GM19452 (cell line): ENCODE measurements around the gene GABBR2.

Experiments used
- ATAC-seq: cut with Tn5 transposase; IDR thresholded peaks from one replicate; pipeline ENCODE4 v1.9.1; 2021; ENCODE audit not compliant: unreplicated experiment

GABBR2 gene

GRCh38 chr9:98409719-98410118, 299.0 kb downstream of the GABBR2 start:
- ATAC-seq, result no peak

GRCh38 chr9:98406469-98406868, 302.3 kb downstream of the GABBR2 start:
- no peak for ATAC-seq

DNA sequence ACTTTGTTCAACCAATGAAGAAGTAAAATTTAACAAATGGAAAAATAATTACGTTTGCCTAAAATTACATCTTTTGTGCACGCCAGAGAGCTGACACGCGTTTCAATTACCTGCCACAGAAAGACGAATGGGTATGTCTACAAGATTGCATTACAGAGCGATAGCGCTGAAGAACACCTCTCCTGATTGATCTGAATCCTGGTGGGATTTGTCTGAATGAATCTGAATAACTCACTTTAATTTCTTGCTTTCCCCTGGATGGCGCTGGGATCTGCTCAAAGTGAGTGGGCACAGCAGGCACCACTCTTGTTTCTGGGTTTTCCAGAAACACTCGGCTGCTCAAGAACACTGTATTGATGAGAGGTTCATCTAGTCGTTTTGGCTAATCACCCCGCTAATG, 304.5 kb downstream of the GABBR2 start:
- ATAC-seq, result no peak

DNA sequence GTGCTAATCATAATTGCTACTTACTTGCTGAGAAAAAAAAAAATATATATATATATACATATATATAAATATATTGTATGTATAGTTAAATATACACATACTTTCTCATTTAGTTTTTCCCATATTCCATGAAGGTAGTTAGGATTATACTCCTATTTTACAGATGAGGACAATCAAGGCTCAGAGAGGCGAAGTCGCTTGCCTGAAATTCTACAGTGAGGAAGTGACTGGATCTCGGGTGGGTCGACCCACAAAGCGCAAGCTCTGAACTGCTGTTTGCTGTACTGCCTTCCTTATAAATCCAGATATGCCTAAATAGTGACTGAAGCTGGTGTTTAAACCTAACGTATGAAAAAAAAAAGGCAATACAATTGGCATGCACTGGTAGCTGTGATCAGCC, 305.0 kb downstream of the GABBR2 start:
- ATAC-seq, result no peak

DNA sequence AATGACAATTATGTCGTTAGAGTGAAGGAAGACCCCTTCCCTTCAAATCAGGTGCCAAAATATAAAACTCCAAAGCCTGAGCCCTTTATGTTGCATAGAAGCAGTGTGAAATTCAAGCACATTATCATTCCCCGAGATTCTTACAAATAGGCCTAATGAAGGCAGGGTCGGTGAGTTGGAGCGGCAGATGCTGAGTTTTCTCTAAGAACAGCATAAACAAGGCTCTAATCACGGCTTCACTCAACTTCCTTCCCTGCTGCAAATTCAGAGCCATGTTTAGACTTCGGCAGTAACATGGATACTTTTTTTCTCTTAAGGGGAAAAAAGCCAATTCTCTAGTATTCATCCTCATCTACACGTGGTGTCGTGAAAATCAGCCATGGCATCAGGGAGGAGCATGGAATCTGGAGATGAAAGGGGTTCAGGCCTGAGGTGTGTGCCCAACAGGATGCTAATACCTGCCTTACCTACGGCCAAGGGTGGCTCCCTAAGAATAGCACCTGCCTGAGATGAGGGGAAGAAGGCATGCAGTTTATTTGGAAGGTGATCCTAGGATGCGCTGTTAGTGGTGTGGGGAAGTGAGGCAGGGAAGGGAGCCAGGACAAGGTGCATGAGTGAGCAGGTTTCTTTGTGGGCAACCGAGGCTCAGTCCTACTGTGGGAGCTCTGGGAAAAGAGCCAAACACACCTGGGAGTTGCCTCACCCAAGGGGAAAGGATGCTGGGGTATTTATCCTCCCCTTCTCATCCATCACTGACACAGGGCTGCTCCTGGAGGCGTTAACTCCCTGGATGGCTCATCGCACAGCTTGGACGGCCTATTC, 306.5 kb downstream of the GABBR2 start:
- ATAC-seq, result no peak

GRCh38 chr9:98401140-98402018, 307.4 kb downstream of the GABBR2 start:
- no peak for ATAC-seq

DNA sequence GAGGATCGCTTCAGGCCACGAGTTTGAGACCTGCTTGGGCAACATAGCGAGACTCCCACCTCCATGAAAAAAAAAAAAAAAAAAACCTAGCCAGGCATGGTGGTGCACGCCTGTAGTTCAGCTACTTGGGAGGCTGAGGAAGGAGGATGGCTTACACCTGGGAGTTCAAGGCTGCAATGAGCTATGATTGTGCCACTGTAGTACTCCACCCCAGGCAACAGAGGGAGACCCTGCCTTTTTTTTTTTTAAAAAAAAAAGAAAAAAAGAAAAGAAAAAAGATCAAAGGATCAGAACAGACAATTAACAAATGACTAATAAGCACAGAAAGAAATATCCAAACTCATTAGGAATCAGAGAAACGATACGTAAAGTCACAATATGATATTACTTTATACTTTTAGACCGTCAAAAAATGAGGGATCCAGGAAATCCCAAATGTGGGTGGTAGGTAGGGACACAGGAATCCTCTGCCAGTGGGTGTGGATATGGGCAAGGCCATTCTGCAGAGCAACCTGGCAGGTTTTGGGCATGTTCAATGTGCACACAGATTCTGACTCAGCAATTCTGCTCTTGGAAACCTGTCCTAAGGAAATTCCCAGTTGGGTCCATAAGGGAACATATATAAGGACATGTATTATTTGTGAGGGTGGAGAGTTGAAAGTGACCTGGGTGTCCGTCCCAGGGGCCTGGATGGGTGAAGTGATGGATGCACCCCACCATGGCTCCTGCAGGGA, 308.6 kb downstream of the GABBR2 start:
- no peak for ATAC-seq

GRCh38 chr9:98396656-98397055, 312.1 kb downstream of the GABBR2 start:
- no peak for ATAC-seq

- ATAC-seq, result no peak
Measured at GRCh38 chr9:98396236-98396635, 312.5 kb downstream of the GABBR2 start.

DNA sequence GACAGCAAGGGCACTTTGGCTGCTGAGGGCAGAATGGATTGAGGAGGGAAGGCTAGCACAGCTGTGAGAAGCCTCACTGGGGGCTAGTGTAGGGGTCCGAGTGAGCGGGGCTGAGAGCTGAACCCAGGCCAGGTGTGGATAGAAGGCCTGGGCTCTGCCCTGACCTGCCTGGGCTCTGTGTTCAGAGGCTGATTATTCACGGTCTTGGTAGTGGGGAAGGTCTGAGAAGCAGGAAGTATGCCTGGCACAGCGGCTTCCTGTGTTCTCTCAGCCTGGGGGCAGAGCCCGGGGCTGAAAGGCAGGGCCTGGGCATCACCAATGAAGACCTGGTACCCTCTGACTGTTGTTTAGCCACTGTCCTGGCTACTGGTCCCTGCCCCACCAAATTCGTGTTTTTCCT, 316.9 kb downstream of the GABBR2 start:
- ATAC-seq, result no peak

DNA sequence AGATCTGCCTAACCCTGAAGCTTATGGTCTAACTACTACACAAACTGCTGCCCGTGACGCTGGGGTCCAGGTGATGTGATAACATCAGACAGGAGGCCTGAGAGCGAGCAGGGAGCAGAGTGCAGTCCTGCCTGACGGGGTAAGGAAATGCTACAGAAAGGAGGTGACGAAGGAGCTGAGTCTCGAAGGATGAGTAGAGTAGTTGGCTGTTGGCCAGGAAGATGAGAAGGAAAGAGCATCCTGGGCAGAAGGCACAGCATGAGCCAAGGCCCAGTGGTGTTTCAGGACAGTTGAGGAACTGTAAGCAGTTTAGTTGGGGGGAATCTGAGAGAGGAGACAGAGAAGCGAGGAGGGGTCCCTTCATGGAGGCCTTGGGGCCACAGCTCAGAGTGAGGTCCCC, 317.3 kb downstream of the GABBR2 start:
- no peak for ATAC-seq

DNA sequence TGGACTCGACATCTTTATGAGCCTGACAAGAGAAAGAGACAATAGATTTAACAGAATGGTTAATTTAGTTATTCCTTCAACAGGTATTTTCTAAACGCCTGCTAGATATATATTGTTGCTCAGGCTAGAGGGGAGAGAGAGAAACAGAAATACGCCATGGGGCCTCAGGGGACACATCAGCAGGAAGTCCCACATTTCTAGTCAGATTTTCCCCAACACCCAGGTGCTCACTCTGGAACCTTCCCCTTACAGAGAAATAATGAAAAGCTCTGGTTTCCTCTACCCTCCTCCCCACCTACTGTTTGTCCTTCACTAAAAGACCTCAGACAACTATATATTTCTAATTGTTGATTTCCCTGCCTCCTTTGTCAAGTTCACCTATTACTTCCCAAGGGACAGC, 323.0 kb downstream of the GABBR2 start:
- ATAC-seq, result no peak

GRCh38 chr9:98383758-98384157, 325.0 kb downstream of the GABBR2 start:
- no peak for ATAC-seq

- no peak for ATAC-seq
Measured at GRCh38 chr9:98381311-98382103, 327.2 kb downstream of the GABBR2 start.

- no peak for ATAC-seq
Measured at GRCh38 chr9:98380065-98380681, 328.6 kb downstream of the GABBR2 start.

GRCh38 chr9:98379572-98379971, 329.2 kb downstream of the GABBR2 start:
- no peak for ATAC-seq

DNA sequence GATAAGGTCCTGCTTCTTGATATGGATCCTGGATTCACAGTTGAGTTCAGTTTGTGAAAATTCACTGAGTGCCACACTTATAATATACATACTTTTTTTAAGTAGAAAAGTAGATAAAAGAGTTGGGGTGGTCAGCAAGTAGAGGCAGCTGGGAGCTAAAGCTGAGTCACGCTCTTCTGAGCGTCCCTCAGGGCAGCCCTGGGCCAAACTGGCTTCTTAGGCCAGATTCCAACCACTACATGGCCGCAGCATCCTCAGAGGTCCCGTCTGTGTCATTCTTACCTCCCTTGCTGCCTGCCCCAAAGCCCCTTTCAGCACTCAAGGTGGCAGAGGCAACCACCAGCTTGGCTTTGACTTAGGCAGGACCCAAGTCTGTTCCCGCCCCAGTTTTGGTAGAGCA, 329.9 kb downstream of the GABBR2 start:
- no peak for ATAC-seq

DNA sequence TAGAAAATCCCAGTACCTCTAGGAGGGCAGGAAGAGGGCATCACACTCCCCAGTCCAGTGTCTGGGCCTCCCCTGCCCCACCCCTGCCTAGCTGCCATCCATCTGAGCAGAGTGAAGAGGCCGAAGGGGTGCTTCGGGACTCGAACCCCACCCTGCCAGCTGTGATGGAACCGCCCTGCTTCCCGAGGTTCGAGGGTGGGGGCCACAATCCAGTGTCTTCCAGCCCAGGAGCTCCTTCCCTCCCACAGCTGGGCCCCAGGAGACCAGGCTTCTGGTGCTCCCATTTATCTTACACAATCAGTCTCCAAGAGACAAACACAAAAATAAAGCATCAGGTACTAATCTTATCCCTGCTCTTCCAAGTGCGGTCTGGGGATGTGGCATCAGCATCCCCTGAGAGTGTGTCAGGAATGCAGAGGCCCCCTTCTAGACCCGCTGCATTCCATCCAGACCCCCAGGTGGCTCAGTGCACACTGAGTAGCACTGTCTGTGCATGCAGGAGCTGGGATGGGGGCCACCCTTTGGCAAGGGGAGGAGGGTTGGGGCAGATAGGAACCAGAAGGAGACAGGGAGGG, 330.4 kb downstream of the GABBR2 start:
- no peak for ATAC-seq

GRCh38 chr9:98375138-98375726, 333.5 kb downstream of the GABBR2 start:
- ATAC-seq, result no peak
